Thymus (tissue), 11 donors: ENCODE measurements around the gene PSME3. TPM values are rescaled to one million over a fixed set of nuclear protein-coding genes. Genes with fewer than 3 reads are reported as not detected.

ENCODE experiments used
- DNase-seq, 9 donors: peaks; one replicate each; pipeline ENCODE4 v3.0.0-alpha.2; 2013; ENCODE audit warnings: low spot score in 9 of 9, low read depth in 6 of 9, missing footprints in 1 of 9
- H3K27ac ChIP-seq, 2 donors: one replicate each; pipeline ENCODE4 v1.5.1; 2013; ENCODE audit warnings: control low read depth in 1 of 2, low read depth in 1 of 2, low read length in 1 of 2, mild to moderate bottlenecking in 1 of 2, moderate library complexity in 1 of 2
- H3K27me3 ChIP-seq, 2 donors: one replicate each; pipeline ENCODE4 v1.5.1; 2013; ENCODE audit warnings: low read length in 1 of 2; ENCODE audit not compliant: control insufficient read depth in 2 of 2, insufficient read depth in 1 of 2
- H3K36me3 ChIP-seq, 2 donors: one replicate each; pipeline ENCODE4 v1.5.1; 2013; ENCODE audit warnings: low read length in 1 of 2, mild to moderate bottlenecking in 1 of 2, moderate library complexity in 1 of 2; ENCODE audit not compliant: control insufficient read depth in 2 of 2, insufficient read depth in 2 of 2
- H3K4me1 ChIP-seq, 2 donors: one replicate each; pipeline ENCODE4 v1.5.1; 2013; ENCODE audit warnings: low read length in 2 of 2; ENCODE audit not compliant: control insufficient read depth in 2 of 2, insufficient read depth in 2 of 2
- H3K4me3 ChIP-seq, 2 donors: one replicate each; pipeline ENCODE4 v1.5.1; 2013; ENCODE audit warnings: low read length in 2 of 2, control low read depth in 1 of 2, mild to moderate bottlenecking in 1 of 2
- H3K9me3 ChIP-seq, 2 donors: one replicate each; pipeline ENCODE4 v1.5.1; 2013; ENCODE audit warnings: low read length in 1 of 2, mild to moderate bottlenecking in 1 of 2; ENCODE audit not compliant: control insufficient read depth in 2 of 2, insufficient read depth in 1 of 2
- WGBS: extraction: QIAGEN DNeasy Blood & Tissue Kit; methylation state at CpG from one replicate; pipeline ENCODE4 v1.1.7; 2013; 5-methylcytosine and 5-hydroxymethylcytosine counted together
- polyA plus RNA-seq: library from polyadenylated mRNA; stranded (reverse); fragments of 200-250 nt; gene quantifications from one replicate; pipeline ENCODE4 v1.2.3, GENCODE V29; 2013
- total RNA-seq: library from RNA; stranded (reverse); fragments of 120-200 nt; gene quantifications from one replicate; pipeline ENCODE4 v1.2.4, GENCODE V29; 2013
- donor health status: healthy.

PSME3 gene
- total and polyA plus RNA-seq, 2 donors = 35.0 to 43.9 TPM

DNA sequence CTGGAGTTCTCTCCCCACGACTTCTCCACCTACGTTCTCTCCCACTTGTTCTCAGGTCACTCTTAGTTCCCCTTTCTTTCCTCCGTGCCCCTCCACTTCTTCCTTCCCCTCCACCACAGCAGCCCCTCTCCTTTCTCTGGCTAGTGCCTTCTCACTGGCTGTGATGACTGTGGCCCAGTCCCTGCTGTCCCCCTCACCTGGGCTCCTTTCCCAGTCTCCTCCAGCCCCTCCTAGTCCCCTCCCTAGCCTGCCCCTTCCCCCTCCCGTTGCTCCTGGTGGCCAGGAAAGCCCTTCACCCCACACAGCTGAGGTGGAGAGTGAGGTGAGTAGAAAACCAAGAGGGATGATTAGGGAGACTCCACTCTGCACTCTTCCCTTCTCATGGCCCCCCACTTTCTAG is 38.1 kb upstream of the PSME3 start:
- Histone ChIP-seq H3K4me3 (no peak overlapping the region), H3K27ac (no peak overlapping the region), H3K4me1 (peaks cover 10 to 22% of the 10 kb centered on the region in 2 donors), H3K27me3 (peaks cover 2 to 4% of the 10 kb centered on the region in 2 donors), H3K36me3 (peaks cover 4 to 8% of the 10 kb centered on the region in 2 donors), H3K9me3 (no peaks in the 10 kb centered on the region)
- WGBS = 33% methylated on average over 4 of the region's 4 CpGs
- no peak for DNase-seq

DNA sequence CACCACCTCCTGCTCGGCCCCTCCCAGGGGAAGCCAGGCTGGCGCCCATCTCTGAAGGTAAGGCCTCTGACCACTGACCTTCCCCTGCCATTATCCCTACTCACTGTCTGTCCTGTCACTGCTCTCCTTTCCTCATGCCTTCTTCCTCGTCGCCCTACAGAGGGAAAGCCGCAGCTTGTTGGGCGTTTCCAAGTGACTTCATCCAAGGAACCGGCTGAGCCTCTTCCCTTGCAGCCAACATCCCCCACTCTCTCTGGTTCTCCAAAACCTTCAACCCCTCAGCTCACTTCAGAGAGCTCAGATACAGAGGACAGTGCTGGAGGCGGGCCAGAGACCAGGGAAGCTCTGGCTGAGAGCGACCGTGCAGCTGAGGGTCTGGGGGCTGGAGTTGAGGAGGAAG is 37.7 kb upstream of the PSME3 start:
- Histone ChIP-seq H3K36me3 (peaks cover 4 to 8% of the 10 kb centered on the region in 2 donors), H3K4me3 (no peak overlapping the region), H3K4me1 (peaks cover 10 to 22% of the 10 kb centered on the region in 2 donors), H3K9me3 (no peaks in the 10 kb centered on the region), H3K27ac (no peak overlapping the region), H3K27me3 (peaks cover 0 to 4% of the 10 kb centered on the region in 2 donors)
- WGBS = 97% methylated on average over 10 of the region's 10 CpGs
- DNase-seq = no peak

DNA sequence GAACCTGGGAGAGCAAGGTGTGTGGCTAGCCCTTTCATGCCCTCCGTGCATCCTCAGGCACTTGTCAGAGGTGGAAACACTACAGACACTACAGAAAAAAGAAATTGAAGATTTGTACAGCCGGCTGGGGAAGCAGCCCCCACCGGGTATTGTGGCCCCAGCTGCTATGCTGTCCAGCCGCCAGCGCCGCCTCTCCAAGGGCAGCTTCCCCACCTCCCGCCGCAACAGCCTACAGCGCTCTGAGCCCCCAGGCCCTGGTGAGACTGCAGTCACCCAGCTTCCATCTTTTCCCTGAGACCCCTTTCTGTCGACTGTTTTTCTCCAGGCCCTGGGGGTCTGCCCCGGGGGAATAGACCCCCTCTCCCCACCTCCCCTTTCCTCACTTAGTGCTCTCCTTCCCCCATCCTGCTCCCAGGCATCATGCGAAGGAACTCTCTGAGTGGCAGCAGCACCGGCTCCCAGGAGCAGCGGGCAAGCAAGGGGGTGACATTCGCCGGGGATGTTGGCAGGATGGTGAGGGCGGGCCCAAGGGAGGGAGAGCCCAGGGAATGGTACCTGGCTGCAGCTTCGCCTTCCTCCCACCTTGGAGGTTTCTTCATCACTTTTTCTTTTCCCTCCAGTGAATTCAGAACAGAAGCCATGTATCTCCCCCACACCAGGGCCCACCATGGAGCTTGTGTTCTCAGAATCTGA is 37.0 kb upstream of the PSME3 start:
- H3K4me3 ChIP-seq = no peak overlapping the region
- H3K36me3 ChIP-seq = peaks cover 4 to 8% of the 10 kb centered on the region in 2 donors
- H3K9me3 ChIP-seq = no peaks in the 10 kb centered on the region
- no peak overlapping the region for H3K27ac ChIP-seq
- no peaks in the 10 kb centered on the region for H3K27me3 ChIP-seq
- no peak for DNase-seq
- peaks cover 10 to 22% of the 10 kb centered on the region in 2 donors for H3K4me1 ChIP-seq
- 98% methylated on average over 18 of the region's 18 CpGs for WGBS

DNA sequence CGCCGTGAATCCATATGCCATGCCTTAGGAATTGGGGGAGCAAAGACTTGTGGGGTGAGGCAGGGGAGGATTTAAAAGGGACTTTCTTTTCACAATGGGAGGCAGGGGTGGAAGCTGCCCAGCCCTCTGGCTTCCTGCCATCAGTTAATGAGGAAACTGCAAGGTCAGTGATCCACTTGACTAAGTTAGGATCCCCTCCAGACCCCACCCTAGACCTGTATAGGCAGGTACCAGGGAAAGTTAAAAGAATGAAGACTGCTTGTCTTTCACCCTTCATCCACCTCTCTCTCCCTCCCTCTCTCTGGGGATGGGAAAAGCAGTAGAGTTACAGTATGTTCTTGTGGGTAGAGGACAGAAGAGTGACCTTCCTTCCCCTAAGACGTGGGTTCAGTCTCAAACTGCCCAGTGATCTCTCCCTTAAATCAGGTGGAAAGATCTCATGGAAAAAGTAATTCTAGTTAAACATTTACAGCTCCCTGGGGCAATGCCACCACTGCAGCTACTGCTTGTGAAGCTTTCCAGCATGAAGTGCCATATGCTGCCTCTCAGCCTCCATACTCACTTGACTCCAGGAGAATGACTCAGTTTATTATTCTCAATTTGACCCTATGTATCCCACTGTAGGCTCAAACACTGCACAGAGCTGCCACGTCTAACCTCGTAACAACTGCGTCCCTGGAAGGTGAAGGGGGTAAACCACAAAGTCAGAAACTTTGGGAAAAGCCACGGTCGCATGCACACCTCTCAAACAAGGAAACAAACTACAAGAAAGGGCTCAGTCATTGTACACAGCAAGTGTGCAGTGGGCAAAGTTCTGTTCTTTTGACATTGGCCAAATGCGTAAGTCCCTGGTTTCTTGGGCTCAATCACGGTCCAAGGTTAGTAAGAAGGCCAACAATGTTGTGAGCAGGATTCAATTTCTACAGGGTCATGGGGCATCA is 35.9 kb upstream of the PSME3 start:
- Histone ChIP-seq H3K9me3 (no peaks in the 10 kb centered on the region), H3K4me3 (peak overlapping the region; percentile 88 to 95), H3K36me3 (peaks cover 4 to 8% of the 10 kb centered on the region in 2 donors), H3K27ac (no peak overlapping the region), H3K4me1 (peaks cover 10 to 22% of the 10 kb centered on the region in 2 donors), H3K27me3 (no peaks in the 10 kb centered on the region)
- no peak for DNase-seq
- 95% methylated on average over 10 of the region's 10 CpGs for WGBS

DNA sequence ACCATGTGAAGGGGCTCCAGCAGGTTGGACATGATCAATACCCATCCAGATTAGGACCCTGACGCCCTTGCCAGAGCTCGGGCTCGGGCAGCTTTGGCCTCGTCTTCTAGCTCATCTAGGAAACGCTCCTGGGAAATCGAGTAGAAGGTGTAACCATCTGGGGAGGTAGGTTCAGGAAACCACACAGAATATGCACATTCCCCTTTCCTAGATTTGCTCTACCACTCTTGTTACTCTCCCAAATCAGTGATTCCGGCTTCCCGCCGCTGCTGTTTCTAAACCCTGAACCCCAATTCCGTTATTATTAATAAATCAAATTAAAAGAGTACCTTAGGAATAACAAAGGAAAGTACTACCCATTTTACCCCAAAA is 35.2 kb upstream of the PSME3 start:
- Histone ChIP-seq H3K27me3 (peaks cover 0 to 2% of the 10 kb centered on the region in 2 donors), H3K9me3 (no peaks in the 10 kb centered on the region), H3K4me3 (peak overlapping the region; percentile 88 to 95), H3K27ac (no peak overlapping the region), H3K4me1 (peaks cover 10 to 22% of the 10 kb centered on the region in 2 donors), H3K36me3 (peaks cover 4 to 8% of the 10 kb centered on the region in 2 donors)
- WGBS = 29% methylated on average over 10 of the region's 10 CpGs
- no peak for DNase-seq

DNA sequence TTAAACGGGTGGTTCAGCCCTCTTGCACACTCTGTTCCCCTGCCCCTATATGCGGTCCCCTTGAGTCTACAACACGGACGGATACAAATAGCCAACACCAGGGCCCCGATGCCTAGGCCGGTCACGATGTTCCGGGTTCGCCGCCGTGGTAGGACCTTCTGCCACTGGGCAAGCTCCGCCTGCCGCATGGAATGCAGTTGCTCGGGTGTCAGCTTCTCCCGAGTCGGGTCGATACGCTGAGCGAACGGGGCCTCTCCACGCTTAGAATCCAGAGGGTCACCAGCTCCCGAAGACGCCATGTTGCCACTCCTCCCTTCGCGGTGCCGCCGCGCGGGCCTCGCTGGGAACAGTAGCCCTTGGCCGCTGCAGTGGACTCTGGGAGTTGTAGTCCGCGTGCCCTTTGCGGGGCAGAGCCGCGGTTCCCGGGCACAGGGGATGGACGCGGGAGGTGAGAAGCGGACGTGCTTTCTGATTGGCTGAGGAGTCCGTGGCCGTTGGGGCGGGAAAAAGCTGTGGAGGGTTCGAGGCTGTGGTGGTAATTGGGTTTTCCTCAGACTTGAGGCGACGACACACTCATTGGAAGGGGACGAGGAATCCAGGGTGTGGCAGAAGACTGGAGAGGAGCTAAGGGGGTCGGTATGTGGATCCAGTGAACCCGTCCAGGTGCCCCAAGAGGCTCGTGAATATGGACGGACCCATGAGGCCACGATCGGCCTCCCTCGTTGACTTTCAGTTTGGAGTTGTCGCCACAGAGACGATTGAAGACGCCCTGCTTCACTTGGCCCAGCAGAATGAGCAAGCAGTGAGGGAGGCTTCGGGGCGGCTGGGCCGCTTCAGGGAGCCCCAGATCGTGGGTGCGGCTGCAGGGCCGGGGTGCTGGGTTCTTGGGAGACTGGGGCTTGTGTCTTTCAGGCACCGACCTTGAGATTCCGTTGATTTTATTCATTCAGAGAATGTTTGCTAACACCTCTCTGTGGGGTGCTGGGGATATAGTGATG is 34.5 kb upstream of the PSME3 start, which contains the start of the genes CNTD1 and COA3:
Gene CNTD1, plus strand, starts transcription at position 479 of the 998 bp plus-strand sequence. Its CDS starts 207 bp downstream, at position 686.
Gene COA3, minus strand, starts transcription at position 322 of the 998 bp plus-strand sequence. Its CDS starts 23 bp downstream, at position 299.
- peak within 1 kb of the TSS; percentile 88 to 95 for H3K4me3 ChIP-seq
- peaks cover 0 to 2% of the 10 kb centered on the region in 2 donors for H3K27me3 ChIP-seq
- peak within 1 kb of the TSS in 1 of 2 donors; percentile 43 for H3K27ac ChIP-seq
- peak; percentile 30 to 81 (median 55) for DNase-seq
- H3K4me1 ChIP-seq = peaks cover 10 to 22% of the 10 kb centered on the region in 2 donors
- H3K36me3 ChIP-seq = peaks cover 4 to 8% of the 10 kb centered on the region in 2 donors
- 29% methylated on average over 66 of the region's 66 CpGs for WGBS
- H3K9me3 ChIP-seq = no peaks in the 10 kb centered on the region

DNA sequence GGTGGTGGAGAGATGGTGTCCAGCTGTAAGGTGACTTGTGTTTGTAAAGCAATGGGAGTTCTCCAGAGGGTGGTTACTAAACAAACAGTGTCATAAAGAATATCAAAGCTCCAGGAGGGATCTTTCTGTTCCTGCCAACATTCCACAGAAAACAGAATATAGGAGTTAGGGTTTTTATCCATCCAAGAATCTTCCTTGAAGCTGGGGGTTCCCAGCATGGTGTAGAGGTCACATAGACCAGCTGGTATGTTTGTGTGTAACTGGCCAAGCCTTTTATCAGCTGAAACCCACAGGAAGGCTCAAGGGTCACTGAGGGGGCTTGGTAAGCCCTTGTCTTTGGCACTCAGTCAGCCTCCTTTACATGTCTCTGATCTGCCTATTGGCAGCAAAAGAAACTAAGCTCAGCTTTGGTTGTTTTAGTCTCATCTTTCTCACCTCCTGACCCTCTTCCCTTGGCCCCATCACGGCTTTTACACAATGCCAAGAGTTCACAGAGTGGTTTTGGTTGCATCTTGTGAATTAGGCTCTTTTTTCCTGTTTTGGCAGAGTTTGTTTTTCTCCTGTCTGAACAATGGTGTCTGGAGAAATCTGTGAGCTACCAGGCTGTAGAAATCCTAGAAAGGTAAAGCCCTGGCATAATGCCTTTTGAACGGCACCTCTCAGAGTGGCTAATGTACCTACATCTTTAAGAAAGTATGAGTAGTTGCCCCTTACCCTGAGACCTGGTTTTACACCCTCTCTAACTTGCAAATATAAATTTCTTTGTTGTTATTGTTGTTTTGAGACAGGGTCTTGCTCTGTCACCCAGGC is 29.9 kb upstream of the PSME3 start:
- Histone ChIP-seq H3K4me1 (peaks cover 5 to 6% of the 10 kb centered on the region in 2 donors), H3K36me3 (no peaks in the 10 kb centered on the region), H3K4me3 (no peak overlapping the region), H3K27me3 (peaks cover 0 to 2% of the 10 kb centered on the region in 2 donors), H3K9me3 (no peaks in the 10 kb centered on the region), H3K27ac (no peak overlapping the region)
- WGBS = 86% methylated on average over 2 of the region's 2 CpGs
- DNase-seq = no peak

DNA sequence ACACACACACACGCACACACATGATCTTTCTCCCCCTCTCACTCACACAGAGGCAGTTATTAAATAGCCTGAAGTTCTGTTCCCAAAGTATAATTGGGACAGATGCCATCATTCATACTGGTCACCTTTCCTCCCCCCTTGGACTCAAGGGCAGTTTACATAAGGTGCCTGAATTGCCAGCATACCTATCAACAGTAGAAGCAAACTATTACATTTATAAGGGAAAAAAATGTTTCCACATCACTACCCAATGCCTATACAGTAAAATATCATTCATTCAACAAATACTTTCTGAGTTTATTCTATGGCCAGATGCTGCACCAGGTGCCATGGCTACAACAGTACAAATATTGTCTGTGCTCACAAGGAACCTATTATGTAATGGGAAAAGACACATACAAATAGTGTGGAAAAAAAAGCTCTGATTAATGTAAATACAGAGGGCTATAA is 28.3 kb upstream of the PSME3 start:
- H3K4me1 ChIP-seq = no peaks in the 10 kb centered on the region
- H3K27me3 ChIP-seq = peaks cover 0 to 2% of the 10 kb centered on the region in 2 donors
- 96% methylated on average over 1 of the region's 1 CpG for WGBS
- no peak overlapping the region for H3K4me3 ChIP-seq
- H3K9me3 ChIP-seq = no peaks in the 10 kb centered on the region
- peaks cover 3 to 6% of the 10 kb centered on the region in 2 donors for H3K36me3 ChIP-seq
- no peak overlapping the region for H3K27ac ChIP-seq
- DNase-seq = no peak
